ENCODE data around the gene APEX1.

- no peak for TF ChIP-seq CTCF (IDR thresholded peaks at IDR 0.05; ENCODE audit: borderline replicate concordance, extremely low read depth, low read length, poor library complexity, severe bottlenecking)
- TF ChIP-seq EZH2 (IDR thresholded peaks at IDR 0.05; ENCODE audit: borderline replicate concordance, low read depth, low read length, severe bottlenecking) = no peak
These were observed 30.2 kb upstream of the APEX1 start for GRCh38 chr14:20424851-20425250.
